ENCODE data around the gene PREX1. TPM values are rescaled to one million over a fixed set of nuclear protein-coding genes. Genes with fewer than 3 reads are reported as not detected.

Gene PREX1
- total and polyA plus RNA-seq, 2 of the 4 experiments (the other 2 are of a cell fraction): 0.67 to 0.72 TPM

GRCh38 chr20:48862279-48862678, 34.5 kb upstream of the PREX1 start:
- Histone ChIP-seq H4K8ac (ENCODE audit: low read depth in 2 of 2, low read length in 2 of 2) (no peak overlapping the region), H4K5ac (ENCODE audit: low read depth, low read length) (no peak overlapping the region), H3K56ac (ENCODE audit: extremely low read depth, insufficient read depth, low read length) (no peak overlapping the region), H3K36me3 (ENCODE audit: control insufficient read depth, insufficient read depth, low read length) (no peaks in the 10 kb centered on the region), H3K27me3 (ENCODE audit: control insufficient read depth, insufficient read depth, low read length) (peaks cover 37% of the 10 kb centered on the region), H3K4ac (ENCODE audit: low read depth, low read length) (no peak overlapping the region), H2AK9ac (replicated peaks; ENCODE audit: low read depth, low read length, poor library complexity) (no peak overlapping the region), H3K4me3 (ENCODE audit: insufficient read depth, low read depth, low read length) (no peak overlapping the region), H3K9me3 (ENCODE audit: control insufficient read depth, insufficient read depth, low read length) (no peaks in the 10 kb centered on the region), H3K4me2 (ENCODE audit: low read depth, low read length) (no peak overlapping the region), H2BK15ac (ENCODE audit: low read depth, low read length) (no peak overlapping the region), H3K27ac (ENCODE audit: insufficient read depth, low read length) (no peak overlapping the region), H2BK20ac (ENCODE audit: low read depth, low read length) (no peak overlapping the region), H2BK5ac (ENCODE audit: low read depth, low read length, poor library complexity, severe bottlenecking) (no peak overlapping the region), H3K9ac (ENCODE audit: low read depth, low read length) (no peak overlapping the region), H3K14ac (replicated peaks; ENCODE audit: low read depth, low read length) (no peak overlapping the region), H3K23ac (ENCODE audit: low read depth, low read length) (no peak overlapping the region), H3K79me1 (ENCODE audit: low read depth in 1 of 2, low read length in 2 of 2) (no peaks in the 10 kb centered on the region), H4K91ac (ENCODE audit: insufficient read depth, low read depth, low read length) (no peak overlapping the region), H4K20me1 (ENCODE audit: insufficient read depth, low read length) (no peaks in the 10 kb centered on the region), H2AFZ (replicated peaks; ENCODE audit: low read length, poor library complexity) (no peak overlapping the region), H3K18ac (ENCODE audit: low read depth, low read length) (no peak overlapping the region), H3K4me1 (ENCODE audit: control insufficient read depth, insufficient read depth, low read length) (no peaks in the 10 kb centered on the region), H3K9me1 (ENCODE audit: insufficient read depth, low read length) (no peaks in the 10 kb centered on the region), H2AK5ac (ENCODE audit: low read depth, low read length) (no peak overlapping the region), H2BK120ac (ENCODE audit: low read depth, low read length) (no peak overlapping the region)
- ChIA-PET POLR2A (ENCODE audit: unreplicated experiment) (no interaction called here), CTCF (no interaction called here)
- intact Hi-C loops (cut with micrococcal nuclease) (no loop called here), dilution Hi-C loops (cut with HindIII; ENCODE audit: low sequenced_read_pairs, unreplicated experiment) (no loop called here), in situ Hi-C loops (cut with MboI; ENCODE audit: low sequenced_read_pairs) (no loop called here)
- BruUV-seq (replicated peaks): no TSS peak
- ATAC-seq (ENCODE audit: low read depth) (no peak), DNase-seq (no peak)
- no CpG with 5 or more reads among the region's 1 CpG for WGBS, 2 experiments (ENCODE audit: extremely low coverage in 2 of 2, insufficient read length in 1 of 2)
- TF ChIP-seq RFX5 (IDR thresholded peaks at IDR 0.05; ENCODE audit: low read depth, low read length) (no peak), RCOR1 (IDR thresholded peaks at IDR 0.05; ENCODE audit: insufficient replicate concordance, low read length) (no peak), CHD1 (IDR thresholded peaks at IDR 0.05; ENCODE audit: low read depth, low read length) (no peak), BHLHE40 (IDR thresholded peaks at IDR 0.05; ENCODE audit: low read depth, low read length) (no peak), POLR2A (IDR thresholded peaks at IDR 0.05; ENCODE audit: low read depth, low read length) (no peak), ELK1 (IDR thresholded peaks at IDR 0.05; ENCODE audit: borderline replicate concordance, low read depth, low read length) (no peak), MXI1 (IDR thresholded peaks at IDR 0.05; ENCODE audit: borderline replicate concordance, low read depth, low read length) (no peak), RAD21 (IDR thresholded peaks at IDR 0.05; ENCODE audit: low read length) (no peak), MAFK (IDR thresholded peaks at IDR 0.05; ENCODE audit: low read depth, low read length) (no peak), SMC3 (IDR thresholded peaks at IDR 0.05; ENCODE audit: low read depth, low read length) (no peak), FOS (IDR thresholded peaks at IDR 0.05; ENCODE audit: low read depth, low read length) (no peak), CEBPB (IDR thresholded peaks at IDR 0.05; ENCODE audit: low read depth, low read length) (no peak), MAZ (IDR thresholded peaks at IDR 0.05; ENCODE audit: borderline replicate concordance, low read depth, low read length) (no peak)
- TF ChIP-seq, protein P1, sequence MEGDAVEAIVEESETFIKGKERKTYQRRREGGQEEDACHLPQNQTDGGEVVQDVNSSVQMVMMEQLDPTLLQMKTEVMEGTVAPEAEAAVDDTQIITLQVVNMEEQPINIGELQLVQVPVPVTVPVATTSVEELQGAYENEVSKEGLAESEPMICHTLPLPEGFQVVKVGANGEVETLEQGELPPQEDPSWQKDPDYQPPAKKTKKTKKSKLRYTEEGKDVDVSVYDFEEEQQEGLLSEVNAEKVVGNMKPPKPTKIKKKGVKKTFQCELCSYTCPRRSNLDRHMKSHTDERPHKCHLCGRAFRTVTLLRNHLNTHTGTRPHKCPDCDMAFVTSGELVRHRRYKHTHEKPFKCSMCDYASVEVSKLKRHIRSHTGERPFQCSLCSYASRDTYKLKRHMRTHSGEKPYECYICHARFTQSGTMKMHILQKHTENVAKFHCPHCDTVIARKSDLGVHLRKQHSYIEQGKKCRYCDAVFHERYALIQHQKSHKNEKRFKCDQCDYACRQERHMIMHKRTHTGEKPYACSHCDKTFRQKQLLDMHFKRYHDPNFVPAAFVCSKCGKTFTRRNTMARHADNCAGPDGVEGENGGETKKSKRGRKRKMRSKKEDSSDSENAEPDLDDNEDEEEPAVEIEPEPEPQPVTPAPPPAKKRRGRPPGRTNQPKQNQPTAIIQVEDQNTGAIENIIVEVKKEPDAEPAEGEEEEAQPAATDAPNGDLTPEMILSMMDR (conservative IDR thresholded peaks at IDR 0.05; ENCODE audit: low read depth, low read length): no peak
- TF ChIP-seq, protein P2, sequence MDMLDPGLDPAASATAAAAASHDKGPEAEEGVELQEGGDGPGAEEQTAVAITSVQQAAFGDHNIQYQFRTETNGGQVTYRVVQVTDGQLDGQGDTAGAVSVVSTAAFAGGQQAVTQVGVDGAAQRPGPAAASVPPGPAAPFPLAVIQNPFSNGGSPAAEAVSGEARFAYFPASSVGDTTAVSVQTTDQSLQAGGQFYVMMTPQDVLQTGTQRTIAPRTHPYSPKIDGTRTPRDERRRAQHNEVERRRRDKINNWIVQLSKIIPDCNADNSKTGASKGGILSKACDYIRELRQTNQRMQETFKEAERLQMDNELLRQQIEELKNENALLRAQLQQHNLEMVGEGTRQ (IDR thresholded peaks at IDR 0.05; ENCODE audit: low read depth, low read length): no peak
